GM18951 (cell line): ENCODE measurements around the gene PLEKHG1.

Experiments
- POLR2A ChIP-seq: IDR thresholded peaks from 4 replicates; pipeline ENCODE4 v1.6.1; 2011; ENCODE audit warnings: mild to moderate bottlenecking; ENCODE audit not compliant: insufficient read length, insufficient read depth; ENCODE audit errors: extremely low read depth
- in situ Hi-C: fragments of 300-500 bp; cut with MboI; formaldehyde crosslinking; loops from one replicate; pipeline ENCODE4 v1.12.0; 2022; ENCODE audit warnings: low sequenced_read_pairs, mixed read lengths, inconsistent platforms; ENCODE audit not compliant: unreplicated experiment

The PLEKHG1 gene

GRCh38 chr6:150598858-150599198 is 857 bp upstream of the PLEKHG1 start:
- no peak for TF ChIP-seq POLR2A

DNA sequence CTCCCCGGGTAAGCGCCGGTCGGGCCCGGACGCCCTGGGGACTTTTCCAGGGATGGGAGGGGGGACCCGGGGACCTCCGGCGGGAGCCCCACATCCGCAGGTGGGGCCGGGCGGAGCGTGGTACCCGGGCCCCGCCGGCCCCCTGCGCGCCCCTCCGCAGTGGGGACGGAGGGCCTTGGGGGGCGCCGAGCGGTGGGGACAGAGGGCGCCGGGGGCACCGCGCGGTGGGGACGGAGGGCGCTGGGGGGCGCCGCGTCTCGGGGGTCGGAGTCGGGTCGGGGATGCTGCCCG is 270 bp downstream of the PLEKHG1 start:
- no peak for TF ChIP-seq POLR2A
- in situ Hi-C loops = no loop called here

More at GRCh38 chr6:150598858-150599198, 857 bp upstream of the PLEKHG1 start:
- in situ Hi-C loops = no loop called here

DNA sequence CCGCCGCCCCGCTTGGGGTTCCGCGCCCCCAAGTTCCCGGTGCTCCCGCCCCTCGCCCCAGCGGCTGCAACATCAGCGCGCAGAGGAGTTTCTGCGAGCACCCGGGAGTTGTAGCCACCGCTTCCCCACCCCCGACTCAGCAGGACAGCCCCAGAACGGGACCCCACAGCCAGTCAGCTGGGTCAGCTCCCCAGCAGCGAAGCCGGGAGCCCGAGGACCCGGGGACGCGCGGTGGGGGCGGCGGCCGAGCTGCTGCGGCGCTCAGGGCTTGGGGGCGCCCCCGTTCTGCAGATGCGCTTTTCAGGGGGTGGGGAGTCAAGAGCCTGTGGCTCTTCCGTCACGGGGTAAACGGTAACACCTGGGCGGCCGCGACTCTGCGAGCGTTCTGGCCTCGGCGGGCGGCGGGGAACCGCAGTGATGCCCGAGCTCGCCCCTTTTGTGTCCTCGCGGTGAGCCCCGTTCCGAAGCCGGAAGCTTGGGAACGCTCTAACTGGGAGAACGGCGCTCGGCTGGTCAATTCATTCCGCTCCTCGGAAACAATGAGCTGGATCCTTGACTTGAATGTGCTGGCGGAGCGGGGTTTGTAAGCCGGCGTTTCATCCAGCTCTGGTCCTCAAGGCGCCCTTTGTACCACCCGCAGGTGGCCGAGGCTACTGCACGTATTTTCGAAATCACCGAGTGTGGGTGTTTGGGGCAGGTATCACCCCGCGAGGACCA is 774 bp downstream of the PLEKHG1 start:
- TF ChIP-seq POLR2A = no peak
- in situ Hi-C loops = no loop called here

DNA sequence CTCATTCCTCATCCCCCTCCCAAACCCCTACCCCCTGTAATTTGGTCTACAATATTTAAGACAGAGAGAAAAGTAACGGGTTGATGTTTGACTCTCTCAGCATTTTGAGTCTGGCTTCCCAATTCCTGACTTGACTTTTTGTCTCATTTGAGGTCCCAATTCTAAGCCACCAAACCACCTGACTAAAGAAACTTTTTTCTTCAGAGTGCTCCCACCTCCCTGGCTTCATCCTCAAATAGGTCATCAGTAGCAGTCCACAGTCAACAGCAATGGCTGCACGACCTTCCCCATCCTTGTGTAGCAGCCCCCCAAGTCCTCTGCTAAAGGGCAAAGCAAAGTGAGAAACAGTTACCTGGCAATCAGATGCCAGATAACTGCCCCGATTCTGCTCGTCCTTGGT is 1.8 kb downstream of the PLEKHG1 start:
- no peak for TF ChIP-seq POLR2A
- in situ Hi-C loops = no loop called here

DNA sequence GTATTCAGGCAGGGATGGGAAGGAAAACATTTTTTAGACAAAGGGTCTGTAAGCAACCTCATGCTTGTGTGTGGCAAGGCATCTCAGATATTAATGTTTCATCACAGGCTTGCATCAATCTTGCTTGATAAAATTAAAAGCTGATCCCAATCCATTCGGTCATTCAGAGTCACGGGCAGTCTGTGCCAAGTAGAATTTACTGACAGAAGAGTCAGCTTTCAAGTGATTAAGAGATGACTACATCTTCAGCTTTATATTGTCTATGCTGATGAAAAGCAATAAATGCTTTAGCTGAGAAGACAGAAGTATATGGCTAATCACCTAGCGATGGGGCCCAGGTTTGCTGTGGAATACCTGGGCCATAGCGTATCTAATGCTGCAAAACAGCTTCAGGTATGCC is 3.5 kb downstream of the PLEKHG1 start:
- in situ Hi-C loops = no loop called here
- TF ChIP-seq POLR2A = no peak

GRCh38 chr6:150604467-150604866 is 4.8 kb downstream of the PLEKHG1 start:
- in situ Hi-C loops = no loop called here
- no peak for TF ChIP-seq POLR2A

- TF ChIP-seq POLR2A = no peak
- in situ Hi-C loops = no loop called here
Measured at GRCh38 chr6:150605333-150605732, 5.6 kb downstream of the PLEKHG1 start.

- in situ Hi-C loops = no loop called here
- TF ChIP-seq POLR2A = no peak
Measured at GRCh38 chr6:150606168-150606591, 6.5 kb downstream of the PLEKHG1 start.

GRCh38 chr6:150606647-150607328 is 7.1 kb downstream of the PLEKHG1 start:
- no peak for TF ChIP-seq POLR2A
- in situ Hi-C loops = no loop called here

- TF ChIP-seq POLR2A = no peak
- in situ Hi-C loops = no loop called here
Measured at GRCh38 chr6:150607329-150607650, 7.6 kb downstream of the PLEKHG1 start.

DNA sequence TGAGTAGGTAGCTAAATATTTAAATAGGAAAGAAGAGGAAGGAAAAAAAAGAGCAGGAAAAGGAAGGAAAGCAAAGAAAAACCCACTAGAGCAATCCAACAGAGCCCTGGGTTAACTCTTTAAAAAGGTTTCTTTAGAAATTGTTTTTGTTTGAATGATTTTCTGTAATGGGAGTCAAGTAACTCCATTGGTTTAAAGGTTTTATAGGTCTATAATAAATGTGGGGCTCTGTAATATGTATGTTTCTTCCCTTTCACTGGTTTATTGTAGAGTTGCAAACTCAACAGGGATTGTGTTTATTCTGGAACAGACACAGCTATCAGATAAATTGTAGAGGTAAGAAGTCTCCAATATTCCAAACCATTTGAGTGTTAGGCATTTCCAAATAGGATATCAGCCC is 10.9 kb downstream of the PLEKHG1 start:
- TF ChIP-seq POLR2A = no peak
- in situ Hi-C loops = no loop called here

GRCh38 chr6:150613269-150613668 is 13.6 kb downstream of the PLEKHG1 start:
- no peak for TF ChIP-seq POLR2A
- in situ Hi-C loops = no loop called here

DNA sequence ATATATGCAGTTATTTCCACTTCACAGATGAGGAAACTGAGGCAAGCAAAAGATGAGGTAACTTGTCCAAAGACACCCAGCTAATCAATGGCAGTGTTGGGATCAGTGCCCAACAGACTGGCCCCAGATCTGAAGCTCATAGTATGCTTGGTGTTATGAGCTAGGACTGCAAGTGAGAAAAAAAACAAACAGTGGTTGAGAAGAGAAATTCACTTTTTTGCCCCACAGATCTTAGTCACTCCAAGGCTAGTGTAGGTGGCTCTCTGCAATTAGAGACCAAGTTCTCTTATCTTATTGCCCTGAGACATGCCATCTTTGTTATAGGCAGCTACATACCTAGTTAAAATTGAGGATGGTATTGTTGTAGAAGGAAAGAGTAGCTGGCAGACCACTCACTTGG is 16.3 kb downstream of the PLEKHG1 start:
- in situ Hi-C loops = no loop called here
- no peak for TF ChIP-seq POLR2A

DNA sequence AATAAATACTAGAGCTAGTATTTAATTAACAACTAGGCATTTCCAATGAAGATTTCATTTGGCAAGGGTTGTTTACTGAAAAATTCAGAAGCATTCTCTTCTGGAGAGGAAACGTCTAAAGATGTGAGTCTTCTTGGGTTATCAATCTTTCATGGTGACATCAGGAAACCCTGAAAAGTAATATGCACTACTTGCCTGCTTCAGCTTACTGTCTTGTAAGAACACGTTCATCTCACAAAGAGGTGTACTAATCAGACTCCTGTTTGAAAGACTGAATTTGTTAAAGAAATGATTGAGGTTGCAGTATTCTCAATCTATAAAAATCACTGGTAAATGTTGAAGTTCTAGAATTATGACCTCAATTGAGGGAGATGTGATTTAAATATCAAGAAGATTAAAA is 16.9 kb downstream of the PLEKHG1 start:
- no peak for TF ChIP-seq POLR2A
- in situ Hi-C loops = no loop called here

DNA sequence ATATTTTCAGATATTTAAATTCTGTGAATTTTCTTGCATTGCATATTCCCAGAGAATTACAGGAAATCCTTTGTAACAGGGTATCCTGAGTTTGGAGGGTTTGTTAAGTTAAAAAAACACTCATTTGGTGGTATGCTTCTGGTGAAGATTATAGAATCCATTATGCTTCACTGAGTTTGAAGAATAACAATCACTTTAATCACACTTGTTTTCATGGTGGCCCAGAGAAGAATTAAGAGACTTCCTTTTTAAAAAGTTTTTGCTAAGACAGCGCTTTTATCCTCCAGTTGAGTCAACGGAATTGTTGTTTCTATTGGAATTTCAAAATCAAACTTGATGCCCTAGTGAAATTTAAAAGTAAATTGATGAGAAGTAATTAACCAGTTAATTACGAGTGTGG is 17.4 kb downstream of the PLEKHG1 start:
- no peak for TF ChIP-seq POLR2A
- in situ Hi-C loops = no loop called here
